Measurements from ENCODE around the gene CCDC174.

CCDC174 gene

DNA sequence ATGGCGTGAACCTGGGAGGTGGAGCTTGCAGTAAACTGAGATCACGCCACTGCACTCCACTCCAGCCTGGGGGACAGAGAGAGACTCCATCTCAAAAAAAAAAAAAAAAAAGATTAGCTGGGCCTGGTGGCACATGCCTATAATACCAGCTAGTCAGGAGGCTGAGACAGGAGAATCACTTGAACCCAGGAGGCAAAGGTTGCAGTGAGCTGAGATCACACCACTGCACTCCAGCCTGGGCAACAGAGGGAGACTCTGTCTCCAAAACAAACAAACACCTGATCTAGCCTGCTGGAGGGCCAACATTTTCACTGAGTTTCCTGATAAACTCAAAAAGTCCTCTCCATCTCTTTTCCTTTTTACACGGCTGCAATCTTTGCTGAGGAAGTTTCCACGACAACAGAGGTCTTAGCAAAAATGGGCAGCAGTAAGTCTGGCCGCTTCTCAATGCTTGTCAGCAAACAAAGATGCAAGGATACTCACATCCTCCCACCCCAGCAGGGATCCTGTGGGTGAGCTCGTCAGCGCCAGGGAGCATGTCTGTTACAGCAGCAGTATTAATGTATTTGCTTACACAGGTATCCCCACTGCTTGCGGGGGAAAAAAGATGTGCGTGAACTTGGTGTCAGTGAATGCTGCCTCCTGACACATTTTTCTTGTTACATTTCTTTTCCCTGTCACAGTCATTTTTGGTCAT is 21.0 kb upstream of the CCDC174 start:
- CTCF ChIA-PET, result no interaction called here
- POLR2A ChIA-PET, result no interaction called here
- TF ChIP-seq FOXK2 (IDR thresholded peaks at IDR 0.05), result no peak
- TF ChIP-seq FOXA1 (IDR thresholded peaks at IDR 0.05), result no peak
- TF ChIP-seq HDGF (IDR thresholded peaks at IDR 0.05; ENCODE audit: borderline replicate concordance), result no peak
- TF ChIP-seq LEF1 (IDR thresholded peaks at IDR 0.05; ENCODE audit: borderline replicate concordance), result no peak
- TF ChIP-seq ARNT (IDR thresholded peaks at IDR 0.05), result no peak
- TF ChIP-seq ELF4 (IDR thresholded peaks at IDR 0.05), result no peak
- no peak for TF ChIP-seq L3MBTL2 (conservative IDR thresholded peaks at IDR 0.05)
- TF ChIP-seq SP1 (IDR thresholded peaks at IDR 0.05), result no peak
- no peak for TF ChIP-seq FOXM1 (IDR thresholded peaks at IDR 0.05; ENCODE audit: borderline replicate concordance)
- no peak for TF ChIP-seq TARDBP (IDR thresholded peaks at IDR 0.05)
- TF ChIP-seq, protein P1, sequence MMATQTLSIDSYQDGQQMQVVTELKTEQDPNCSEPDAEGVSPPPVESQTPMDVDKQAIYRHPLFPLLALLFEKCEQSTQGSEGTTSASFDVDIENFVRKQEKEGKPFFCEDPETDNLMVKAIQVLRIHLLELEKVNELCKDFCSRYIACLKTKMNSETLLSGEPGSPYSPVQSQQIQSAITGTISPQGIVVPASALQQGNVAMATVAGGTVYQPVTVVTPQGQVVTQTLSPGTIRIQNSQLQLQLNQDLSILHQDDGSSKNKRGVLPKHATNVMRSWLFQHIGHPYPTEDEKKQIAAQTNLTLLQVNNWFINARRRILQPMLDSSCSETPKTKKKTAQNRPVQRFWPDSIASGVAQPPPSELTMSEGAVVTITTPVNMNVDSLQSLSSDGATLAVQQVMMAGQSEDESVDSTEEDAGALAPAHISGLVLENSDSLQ (IDR thresholded peaks at IDR 0.05), result no peak
- TF ChIP-seq BHLHE40 (IDR thresholded peaks at IDR 0.05; ENCODE audit: borderline replicate concordance), result no peak
- no peak for TF ChIP-seq CTBP1 (IDR thresholded peaks at IDR 0.05; ENCODE audit: borderline replicate concordance)
- no peak for TF ChIP-seq ZNF384 (IDR thresholded peaks at IDR 0.05)
- no peak for TF ChIP-seq NFRKB (IDR thresholded peaks at IDR 0.05)
- DNase-seq (ENCODE audit: extremely low spot score), result no peak

DNA sequence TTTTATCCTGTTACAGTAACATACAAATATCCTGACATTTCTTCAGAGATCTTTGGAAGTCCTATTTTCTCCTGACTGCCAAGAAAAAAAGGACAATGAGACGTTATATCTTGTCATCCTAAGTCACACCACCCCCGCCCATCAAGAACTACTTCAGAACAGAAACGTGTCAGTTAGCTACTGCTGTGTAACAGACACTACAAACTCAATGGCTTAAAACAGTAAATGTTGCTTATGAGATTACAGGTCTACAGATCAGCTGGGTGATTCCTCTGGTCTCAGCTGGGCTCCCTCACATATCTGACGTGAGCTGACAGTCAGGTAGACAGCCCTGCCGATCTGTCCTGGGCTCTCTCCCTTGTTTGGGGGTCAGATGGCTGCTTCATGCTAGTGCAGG is 20.5 kb upstream of the CCDC174 start:
- DNase-seq (ENCODE audit: extremely low spot score), result no peak
- CTCF ChIA-PET, result no interaction called here
- no peak for TF ChIP-seq ELF4 (IDR thresholded peaks at IDR 0.05)
- no peak for TF ChIP-seq ZNF384 (IDR thresholded peaks at IDR 0.05)
- TF ChIP-seq, protein P1 (IDR thresholded peaks at IDR 0.05), result no peak
- TF ChIP-seq NFRKB (IDR thresholded peaks at IDR 0.05), result no peak
- no peak for TF ChIP-seq LEF1 (IDR thresholded peaks at IDR 0.05; ENCODE audit: borderline replicate concordance)
- TF ChIP-seq CTBP1 (IDR thresholded peaks at IDR 0.05; ENCODE audit: borderline replicate concordance), result no peak
- no peak for TF ChIP-seq FOXK2 (IDR thresholded peaks at IDR 0.05)
- POLR2A ChIA-PET, result no interaction called here

DNA sequence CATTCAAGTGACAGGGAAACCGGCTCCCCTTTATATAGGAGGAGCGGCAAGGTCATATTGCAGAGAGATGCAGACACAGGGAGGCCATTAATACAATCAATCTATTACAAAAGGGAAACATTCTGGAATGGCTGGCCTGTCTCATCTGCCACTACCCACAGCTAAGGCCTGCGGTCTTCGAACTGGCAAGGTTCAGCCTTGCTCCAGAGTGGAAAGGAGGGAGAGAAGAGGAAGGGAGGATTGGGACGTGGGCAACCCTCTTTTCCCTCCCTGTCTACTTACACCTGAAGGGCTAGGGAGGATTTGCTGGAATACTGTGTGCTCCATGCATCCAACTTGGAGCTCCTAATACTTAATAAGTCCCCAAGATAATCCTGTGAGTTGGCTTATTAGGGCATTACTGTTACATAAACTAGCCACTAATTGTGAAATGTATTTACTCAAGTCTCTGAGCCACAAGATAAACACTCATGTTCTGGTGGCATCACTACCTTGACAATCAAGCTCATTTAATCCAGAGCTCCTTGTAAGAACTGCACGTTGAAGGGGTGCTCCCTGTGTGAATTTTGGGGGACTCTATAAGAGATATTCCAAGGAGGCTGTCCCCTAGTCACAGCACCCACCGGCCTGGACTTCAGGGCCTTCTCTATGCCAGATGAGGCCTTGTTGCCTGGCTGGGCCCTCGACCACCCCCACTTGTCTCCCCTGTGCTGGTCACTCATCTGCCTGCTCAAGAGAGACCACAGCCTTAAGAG is 19.7 kb upstream of the CCDC174 start:
- CTCF ChIA-PET, result no interaction called here

DNA sequence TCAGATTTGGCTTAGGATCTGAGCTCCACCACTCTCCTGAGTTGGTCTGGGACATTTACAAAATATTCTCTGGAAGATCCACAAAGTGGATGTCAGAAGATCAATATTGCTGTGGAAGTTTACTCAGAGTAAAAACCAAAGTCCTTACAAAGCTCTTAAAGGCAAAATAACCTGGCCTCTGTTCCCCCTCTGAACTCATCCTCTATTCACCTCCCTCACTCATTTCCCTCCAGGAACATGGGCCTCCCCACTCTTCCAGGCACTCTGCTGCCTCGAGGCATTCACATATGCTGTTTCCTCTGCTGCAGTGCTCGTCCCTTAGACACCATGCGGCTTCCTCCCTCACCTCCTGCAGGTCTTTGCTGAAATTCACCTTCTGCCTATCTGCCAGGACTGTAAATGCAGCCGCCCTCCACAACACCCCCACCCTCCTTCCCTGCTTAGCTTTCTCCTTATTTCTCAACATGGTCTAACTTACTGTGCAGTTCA is 19.1 kb upstream of the CCDC174 start:
- TF ChIP-seq CTBP1 (IDR thresholded peaks at IDR 0.05; ENCODE audit: borderline replicate concordance) (no peak), ELF4 (IDR thresholded peaks at IDR 0.05) (no peak), FOXA1 (IDR thresholded peaks at IDR 0.05) (no peak), ZNF384 (IDR thresholded peaks at IDR 0.05) (no peak), SUZ12 (IDR thresholded peaks at IDR 0.05) (no peak), LEF1 (IDR thresholded peaks at IDR 0.05; ENCODE audit: borderline replicate concordance) (no peak), BHLHE40 (IDR thresholded peaks at IDR 0.05; ENCODE audit: borderline replicate concordance) (no peak), NFRKB (IDR thresholded peaks at IDR 0.05) (no peak), TARDBP (IDR thresholded peaks at IDR 0.05) (no peak), ARNT (IDR thresholded peaks at IDR 0.05) (no peak), HDGF (IDR thresholded peaks at IDR 0.05; ENCODE audit: borderline replicate concordance) (no peak), SP1 (IDR thresholded peaks at IDR 0.05) (no peak), FOXK2 (IDR thresholded peaks at IDR 0.05) (no peak), L3MBTL2 (conservative IDR thresholded peaks at IDR 0.05) (no peak), FOXM1 (IDR thresholded peaks at IDR 0.05; ENCODE audit: borderline replicate concordance) (no peak)
- TF ChIP-seq, protein P1 (IDR thresholded peaks at IDR 0.05), result no peak
- POLR2A ChIA-PET, result no interaction called here
- no peak for DNase-seq (ENCODE audit: extremely low spot score)
- CTCF ChIA-PET, result interaction anchor here (0.9 kb wide), 1 partner anchor 289 kb away, joined by 5 read pairs; no protein-coding TSS in a partner anchor

More for the DNA sequence above, 19.7 kb upstream of the CCDC174 start:
- POLR2A ChIA-PET, result no interaction called here
- no peak for DNase-seq (ENCODE audit: extremely low spot score)
- no peak for TF ChIP-seq LEF1 (IDR thresholded peaks at IDR 0.05; ENCODE audit: borderline replicate concordance)
- no peak for TF ChIP-seq FOXA1 (IDR thresholded peaks at IDR 0.05)
- no peak for TF ChIP-seq ZNF384 (IDR thresholded peaks at IDR 0.05)
- TF ChIP-seq FOXK2 (IDR thresholded peaks at IDR 0.05), result no peak
- no peak for TF ChIP-seq SUZ12 (IDR thresholded peaks at IDR 0.05)
- TF ChIP-seq ELF4 (IDR thresholded peaks at IDR 0.05), result no peak
- no peak for TF ChIP-seq FOXM1 (IDR thresholded peaks at IDR 0.05; ENCODE audit: borderline replicate concordance)
- no peak for TF ChIP-seq NFRKB (IDR thresholded peaks at IDR 0.05)

DNA sequence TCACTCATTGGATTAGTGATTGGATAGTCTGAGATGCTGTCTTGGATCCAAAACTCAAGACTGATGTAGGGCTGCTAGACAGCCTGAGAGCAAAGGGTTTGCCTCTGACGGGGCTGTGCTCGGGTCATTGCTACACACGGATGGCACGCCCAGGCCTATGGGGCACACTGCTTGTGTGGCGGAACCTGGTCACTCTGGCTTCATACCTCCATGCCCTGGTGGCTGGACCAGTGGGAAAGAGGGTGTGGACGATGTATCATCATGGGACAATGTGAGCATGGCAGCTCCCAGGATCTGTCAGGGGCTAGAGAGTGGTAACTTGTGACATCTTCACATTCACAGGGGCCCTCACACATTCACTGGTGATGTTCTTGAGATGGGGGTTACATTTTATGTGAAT is 18.1 kb upstream of the CCDC174 start:
- no peak for DNase-seq (ENCODE audit: extremely low spot score)
- POLR2A ChIA-PET, result no interaction called here
- TF ChIP-seq FOXK2 (IDR thresholded peaks at IDR 0.05), result no peak
- TF ChIP-seq NFRKB (IDR thresholded peaks at IDR 0.05), result no peak
- TF ChIP-seq BHLHE40 (IDR thresholded peaks at IDR 0.05; ENCODE audit: borderline replicate concordance), result no peak
- no peak for TF ChIP-seq FOXA1 (IDR thresholded peaks at IDR 0.05)
- CTCF ChIA-PET, result no interaction called here
